HUES64 (cell line): ENCODE results near the gene ZNF25. TPM values are rescaled to one million over a fixed set of nuclear protein-coding genes. Genes with fewer than 3 reads are reported as not detected.
"Not testable (repeated sequence)": the region's sequence is repeated elsewhere in the genome, so short reads cannot be mapped to it uniquely, and the experiment has no call there.

Source experiments
- H3K27ac ChIP-seq: 2 replicates; pipeline ENCODE4 v1.7.0; 2013; ENCODE audit warnings: low read depth, low read length, inconsistent platforms
- H3K27me3 ChIP-seq: 2 replicates; pipeline ENCODE4 v1.6.1; 2013; ENCODE audit warnings: mild to moderate bottlenecking, low read length; ENCODE audit not compliant: insufficient read depth
- H3K36me3 ChIP-seq: 2 replicates; pipeline ENCODE4 v1.6.1; 2013; ENCODE audit warnings: mild to moderate bottlenecking, low read length; ENCODE audit not compliant: insufficient read depth
- H3K4me1 ChIP-seq: 2 replicates; pipeline ENCODE4 v1.6.1; 2013; ENCODE audit warnings: mild to moderate bottlenecking, low read length, moderate library complexity; ENCODE audit not compliant: insufficient read depth
- H3K4me3 ChIP-seq: 2 replicates; pipeline ENCODE4 v1.5.1; 2013; ENCODE audit warnings: mild to moderate bottlenecking, low read length, moderate library complexity
- H3K9ac ChIP-seq: 2 replicates; pipeline ENCODE4 v1.6.1; 2013; ENCODE audit warnings: mild to moderate bottlenecking, low read depth, low read length
- H3K9me3 ChIP-seq: 2 replicates; pipeline ENCODE4 v1.6.1; 2013; ENCODE audit warnings: low read depth, low read length; ENCODE audit not compliant: insufficient read depth
- WGBS: fragments of 150-250, 120-280 bp; methylation state at CpG from one replicate; pipeline ENCODE4 v1.1.7; 2013; ENCODE audit warnings: missing lambda C conversion rate; 5-methylcytosine and 5-hydroxymethylcytosine counted together
- polyA plus RNA-seq, 2 experiments: library from polyadenylated mRNA; stranded (reverse); fragments of 50-300 nt; gene quantifications; one replicate each; pipeline ENCODE4 v1.2.3, GENCODE V29; 2013

Gene ZNF25
- 0.90 TPM for polyA plus RNA-seq (2013, experiment 1 of 2)
- polyA plus RNA-seq (2013, experiment 2 of 2): 2.0 TPM

DNA sequence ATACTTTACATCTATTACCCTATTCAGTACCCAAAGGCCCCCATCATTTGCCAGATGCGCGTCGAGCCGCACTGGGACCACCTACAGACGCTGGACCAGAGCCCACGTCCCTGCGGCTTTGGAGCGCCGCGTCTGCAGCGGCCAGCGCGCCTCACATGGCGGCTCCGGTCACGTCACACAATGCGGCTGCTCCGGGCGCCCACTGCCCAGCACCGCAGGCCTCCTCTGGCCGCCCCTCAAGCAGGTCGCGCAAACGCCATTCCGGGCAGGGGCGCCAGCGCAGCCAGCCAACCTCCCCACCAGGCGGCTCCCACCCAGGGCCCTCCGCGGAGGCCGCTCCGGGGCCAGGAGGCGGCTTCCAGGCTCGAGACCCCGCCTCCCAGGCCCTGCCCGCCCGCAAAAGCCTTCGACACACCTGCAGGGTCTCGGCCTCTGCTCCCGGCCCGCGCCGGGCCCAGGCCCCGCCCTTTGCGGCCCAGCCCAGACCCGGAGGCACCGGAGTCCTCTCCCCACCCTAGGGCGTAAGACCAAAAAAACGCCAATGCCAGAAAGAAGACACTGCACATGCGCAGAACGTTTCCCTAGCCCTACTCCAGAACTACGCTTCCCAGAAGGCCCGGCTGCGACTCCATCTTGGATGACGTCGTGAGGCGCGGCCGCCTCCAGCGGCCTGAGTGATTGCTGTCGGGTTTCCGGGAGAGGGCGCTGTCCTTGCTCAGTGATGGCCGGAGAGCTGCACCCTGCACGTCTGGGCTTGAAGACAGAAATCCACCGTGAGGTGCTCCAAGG lies at the start of gene ZNF25:
TSS of gene ZNF25 (minus strand) at position 557 of the 789 bp plus-strand sequence. CDS start 4,925 bp downstream, outside the sequence.
- H3K27ac ChIP-seq: peak within 1 kb of the TSS; percentile 83
- H3K4me1 ChIP-seq: no peaks in the 10 kb centered on the region
- H3K27me3 ChIP-seq: no peaks in the 10 kb centered on the region
- peaks cover 21% of the 10 kb centered on the region for H3K9me3 ChIP-seq
- H3K36me3 ChIP-seq: no peaks in the 10 kb centered on the region
- H3K4me3 ChIP-seq: peak within 1 kb of the TSS; percentile 71
- H3K9ac ChIP-seq: peak within 1 kb of the TSS; percentile 81
- WGBS: under 1% methylated on average over 66 of the region's 66 CpGs

DNA sequence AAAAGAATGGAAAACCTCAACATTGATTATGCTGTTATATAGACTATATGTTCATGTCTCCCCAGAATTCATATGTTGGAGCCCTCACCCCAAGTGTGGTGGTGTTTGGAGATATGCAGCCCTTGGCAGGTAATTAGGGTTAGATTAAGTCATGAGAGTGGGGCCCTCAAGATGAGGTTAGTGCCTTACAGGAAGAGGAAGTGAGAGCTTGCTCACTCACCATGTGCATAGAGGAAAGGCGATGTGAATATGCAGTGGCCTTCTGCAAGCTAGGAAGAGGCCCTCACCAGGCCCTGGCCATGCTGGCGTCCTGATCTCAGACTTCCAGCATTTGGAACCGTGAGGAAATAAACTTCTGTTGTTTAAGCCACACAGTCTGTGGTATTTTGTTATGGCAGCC lies 48.8 kb upstream of the ZNF25 start:
- no peaks in the 10 kb centered on the region for H3K27me3 ChIP-seq
- 92% methylated on average over 3 of the region's 3 CpGs for WGBS
- no peak overlapping the region for H3K27ac ChIP-seq
- no peaks in the 10 kb centered on the region for H3K4me1 ChIP-seq
- no peak overlapping the region for H3K9ac ChIP-seq
- no peaks in the 10 kb centered on the region for H3K9me3 ChIP-seq
- H3K36me3 ChIP-seq: peaks cover 95% of the 10 kb centered on the region
- H3K4me3 ChIP-seq: no peak overlapping the region

DNA sequence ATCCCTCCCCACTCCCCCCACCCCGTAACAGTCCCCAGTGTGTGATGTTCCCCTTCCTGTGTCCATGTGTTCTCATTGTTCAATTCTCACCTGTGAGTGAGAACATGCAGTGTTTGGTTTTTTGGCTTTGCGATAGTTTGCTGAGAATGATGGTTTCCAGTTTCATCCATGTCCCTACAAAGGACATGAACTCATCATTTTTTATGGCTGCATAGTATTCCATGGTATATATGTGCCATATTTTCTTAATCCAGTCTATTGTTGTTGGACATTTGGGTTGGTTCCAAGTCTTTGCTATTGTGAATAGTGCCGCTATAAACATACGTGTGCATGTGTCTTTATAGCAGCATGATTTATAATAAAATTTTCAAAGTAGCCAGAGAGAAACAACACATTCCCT lies 42.7 kb upstream of the ZNF25 start:
- not testable (repeated sequence) for H3K27me3 ChIP-seq, H3K27ac ChIP-seq, H3K9ac ChIP-seq, H3K9me3 ChIP-seq, H3K4me3 ChIP-seq, H3K4me1 ChIP-seq
- 0% methylated on average over 1 of the region's 4 CpGs for WGBS
- H3K36me3 ChIP-seq: peaks cover 95% of the 10 kb centered on the region

DNA sequence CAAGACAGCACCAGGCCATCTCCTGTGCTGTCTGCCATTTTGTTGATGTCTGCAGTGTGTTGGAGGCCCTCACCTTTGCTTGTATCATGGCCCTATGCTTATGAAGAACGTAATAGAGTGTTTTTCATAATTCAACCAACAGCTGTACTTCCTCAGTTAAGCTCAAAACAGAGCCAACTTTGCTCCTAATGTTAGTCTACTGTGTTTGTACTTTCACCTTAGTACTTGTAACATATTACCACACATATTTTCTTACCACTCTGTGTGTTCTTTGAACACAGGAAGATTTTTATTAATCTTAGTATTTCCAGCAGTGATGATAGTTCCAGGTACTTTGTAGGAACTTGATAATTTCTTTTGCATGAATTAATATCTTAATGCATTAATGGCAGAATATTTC lies 39.9 kb upstream of the ZNF25 start:
- Histone ChIP-seq H3K4me1 (no peaks in the 10 kb centered on the region; the same call in 1 of the 2 replicates), H3K4me3 (no peak overlapping the region), H3K36me3 (peaks cover 82% of the 10 kb centered on the region), H3K9ac (no peak overlapping the region), H3K9me3 (no peaks in the 10 kb centered on the region), H3K27ac (no peak overlapping the region), H3K27me3 (no peaks in the 10 kb centered on the region)
- WGBS: 89% methylated on average over 1 of the region's 1 CpG

DNA sequence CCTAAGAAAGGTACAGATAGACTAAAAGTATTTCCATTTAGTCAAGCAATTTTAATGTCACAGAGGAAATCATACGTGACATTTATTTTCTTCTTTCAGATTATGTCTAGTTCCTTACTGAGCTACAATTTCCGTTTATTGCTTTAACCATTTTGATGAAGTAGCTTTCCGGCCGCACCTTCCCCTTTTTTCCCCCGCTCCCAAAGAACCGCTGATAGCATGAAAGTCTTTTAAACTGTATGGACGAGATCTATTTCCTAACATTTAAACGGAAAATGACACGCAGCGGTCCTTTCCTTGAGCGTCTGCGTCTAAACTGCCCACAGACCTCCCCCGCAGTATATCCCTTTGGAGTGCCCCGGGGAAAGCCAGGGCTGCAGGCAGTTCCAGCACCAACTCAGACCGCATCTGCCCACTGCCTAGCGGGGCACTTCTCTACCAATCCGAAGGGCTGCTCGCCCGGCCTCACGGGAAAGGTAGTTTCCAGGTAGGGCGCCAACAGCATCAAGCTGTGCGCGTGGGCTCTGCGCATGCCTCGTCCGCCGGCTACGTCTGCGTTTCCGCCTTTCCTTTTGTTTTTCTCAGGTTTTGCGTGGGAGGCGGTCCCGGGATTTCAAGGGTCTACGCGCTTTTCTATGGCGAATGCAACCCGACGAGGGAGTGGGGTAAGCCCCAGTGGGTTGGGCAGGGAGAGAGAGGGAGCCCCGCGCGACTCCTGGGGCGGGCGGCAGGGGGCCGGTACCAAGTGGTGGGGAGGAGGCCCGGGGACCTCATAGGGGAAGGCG lies 33.9 kb upstream of the ZNF25 start, which contains the start of gene ZNF33A:
TSS of gene ZNF33A (plus strand) at position 557 of the 785 bp plus-strand sequence. CDS start 1,667 bp downstream, outside the sequence.
- peaks cover 26% of the 10 kb centered on the region for H3K36me3 ChIP-seq
- peak within 1 kb of the TSS; percentile 96 for H3K27ac ChIP-seq
- H3K4me1 ChIP-seq: no peaks in the 10 kb centered on the region; the same call in 1 of the 2 replicates
- H3K9me3 ChIP-seq: peaks cover 10% of the 10 kb centered on the region
- 2% methylated on average over 46 of the region's 46 CpGs for WGBS
- no peaks in the 10 kb centered on the region; the same call in 1 of the 2 replicates for H3K27me3 ChIP-seq
- H3K9ac ChIP-seq: peak within 1 kb of the TSS; percentile 80
- peak within 1 kb of the TSS; percentile 70 for H3K4me3 ChIP-seq

DNA sequence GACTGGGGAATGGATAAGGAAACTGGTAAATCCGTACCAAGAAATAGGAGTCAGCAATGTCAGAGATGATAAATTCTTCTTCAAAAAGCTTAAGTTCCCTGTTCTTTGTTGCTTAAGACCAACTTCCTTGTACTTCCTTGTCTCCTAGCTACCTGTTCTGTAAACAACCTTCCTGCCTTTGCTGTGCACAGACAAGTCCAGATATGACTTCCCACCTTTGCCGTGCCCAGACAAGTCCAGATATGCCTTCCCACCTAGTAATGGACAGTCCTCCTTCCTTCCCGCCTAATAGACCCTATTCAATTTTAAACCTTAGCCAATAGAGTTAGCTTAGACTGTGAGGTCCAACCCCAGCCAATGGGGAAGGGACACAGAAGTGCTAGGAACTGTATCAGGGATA lies 31.5 kb upstream of the ZNF25 start:
- H3K9ac ChIP-seq: no peak overlapping the region
- peaks cover 19% of the 10 kb centered on the region for H3K9me3 ChIP-seq
- H3K27me3 ChIP-seq: no peaks in the 10 kb centered on the region; the same call in 1 of the 2 replicates
- 95% methylated on average over 3 of the region's 3 CpGs for WGBS
- no peaks in the 10 kb centered on the region; the same call in 1 of the 2 replicates for H3K4me1 ChIP-seq
- peaks cover 6% of the 10 kb centered on the region; the same call in 1 of the 2 replicates for H3K36me3 ChIP-seq
- no peak overlapping the region for H3K4me3 ChIP-seq
- H3K27ac ChIP-seq: no peak overlapping the region

DNA sequence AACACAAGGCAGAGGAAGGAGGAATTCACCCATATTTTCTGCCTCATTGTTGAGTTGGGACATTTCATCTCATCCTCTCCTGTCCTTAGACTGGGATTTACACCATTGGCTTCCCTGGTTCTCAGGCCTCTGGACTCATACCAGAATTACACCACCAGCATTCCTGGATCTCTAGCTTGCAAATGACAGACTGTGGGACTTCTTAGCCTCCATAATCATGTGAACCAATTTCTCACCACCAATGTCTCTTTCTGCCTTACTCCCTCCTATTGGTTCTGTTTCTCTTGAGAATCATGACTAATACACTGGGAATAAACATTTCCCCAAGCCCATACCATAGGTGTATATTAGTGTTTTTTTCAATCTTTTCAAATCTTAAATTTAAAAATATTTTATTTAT lies 31.1 kb upstream of the ZNF25 start:
- no peak overlapping the region for H3K9ac ChIP-seq
- H3K27ac ChIP-seq: no peak overlapping the region
- no peaks in the 10 kb centered on the region; the same call in 1 of the 2 replicates for H3K4me1 ChIP-seq
- H3K4me3 ChIP-seq: no peak overlapping the region
- H3K27me3 ChIP-seq: no peaks in the 10 kb centered on the region; the same call in 1 of the 2 replicates
- peaks cover 2% of the 10 kb centered on the region; the same call in 1 of the 2 replicates for H3K36me3 ChIP-seq
- H3K9me3 ChIP-seq: peaks cover 19% of the 10 kb centered on the region

DNA sequence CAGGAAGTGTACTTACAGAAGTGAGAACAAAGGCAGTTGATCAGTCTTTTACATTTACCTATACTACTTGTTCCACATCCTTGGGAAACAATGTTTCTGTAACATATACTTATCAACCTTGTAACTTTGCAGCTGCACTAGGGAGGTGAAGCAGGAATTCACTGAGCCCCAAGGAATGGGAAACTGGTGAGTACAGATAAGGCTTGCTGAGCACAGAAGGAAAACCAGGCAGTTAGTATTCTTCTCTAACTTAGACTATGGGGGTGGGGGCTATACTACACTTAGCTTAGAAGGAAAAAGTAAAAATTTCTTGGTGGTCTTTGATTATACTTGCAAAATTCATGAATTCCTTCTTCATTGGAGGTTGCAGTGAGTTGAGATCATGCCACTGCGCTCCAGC lies 27.1 kb upstream of the ZNF25 start:
- peaks cover 26% of the 10 kb centered on the region for H3K9me3 ChIP-seq
- H3K4me3 ChIP-seq: no peak overlapping the region
- no peak overlapping the region for H3K9ac ChIP-seq
- H3K4me1 ChIP-seq: no peaks in the 10 kb centered on the region
- H3K36me3 ChIP-seq: no peaks in the 10 kb centered on the region
- WGBS: no CpG with 5 or more reads among the region's 1 CpG
- H3K27me3 ChIP-seq: no peaks in the 10 kb centered on the region
- no peak overlapping the region for H3K27ac ChIP-seq

DNA sequence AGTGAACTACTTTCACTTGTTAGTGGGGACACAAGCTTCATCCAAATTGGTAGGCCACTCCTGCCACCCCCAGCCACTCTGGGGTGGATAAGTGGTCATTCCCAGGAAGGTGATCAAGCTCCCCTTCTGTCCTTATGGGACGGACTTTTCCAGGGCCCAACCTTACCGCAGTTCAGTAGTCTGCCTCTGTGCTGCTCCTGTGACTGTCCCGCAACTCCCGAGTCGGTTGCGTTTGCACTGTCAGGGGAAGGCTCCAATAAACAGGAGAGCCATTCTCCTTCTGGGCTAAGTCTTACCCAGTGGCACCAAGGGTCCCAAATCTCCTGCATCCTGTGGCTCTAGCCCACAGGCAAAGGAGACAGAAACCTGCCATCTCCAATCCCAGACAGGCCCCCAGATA lies 26.6 kb upstream of the ZNF25 start:
- H3K4me1 ChIP-seq: no peaks in the 10 kb centered on the region
- no peak overlapping the region for H3K27ac ChIP-seq
- no peak overlapping the region for H3K4me3 ChIP-seq
- no peaks in the 10 kb centered on the region for H3K36me3 ChIP-seq
- 91% methylated on average over 6 of the region's 6 CpGs for WGBS
- H3K27me3 ChIP-seq: no peaks in the 10 kb centered on the region
- H3K9me3 ChIP-seq: peaks cover 26% of the 10 kb centered on the region
- H3K9ac ChIP-seq: no peak overlapping the region

DNA sequence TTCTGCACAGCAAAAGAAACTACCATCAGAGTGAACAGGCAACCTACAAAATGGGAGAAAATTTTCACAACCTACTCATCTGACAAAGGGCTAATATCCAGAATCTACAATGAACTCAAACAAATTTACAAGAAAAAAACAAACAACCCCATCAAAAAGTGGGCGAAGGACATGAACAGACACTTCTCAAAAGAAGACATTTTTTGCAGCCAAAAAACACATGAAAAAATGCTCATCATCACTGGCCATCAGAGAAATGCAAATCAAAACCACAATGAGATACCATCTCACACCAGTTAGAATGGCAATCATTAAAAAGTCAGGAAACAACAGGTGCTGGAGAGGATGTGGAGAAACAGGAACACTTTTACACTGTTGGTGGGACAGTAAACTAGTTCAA lies 24.0 kb upstream of the ZNF25 start:
- not testable (repeated sequence) for H3K4me1 ChIP-seq
- WGBS: no CpG with 5 or more reads among the region's 1 CpG

DNA sequence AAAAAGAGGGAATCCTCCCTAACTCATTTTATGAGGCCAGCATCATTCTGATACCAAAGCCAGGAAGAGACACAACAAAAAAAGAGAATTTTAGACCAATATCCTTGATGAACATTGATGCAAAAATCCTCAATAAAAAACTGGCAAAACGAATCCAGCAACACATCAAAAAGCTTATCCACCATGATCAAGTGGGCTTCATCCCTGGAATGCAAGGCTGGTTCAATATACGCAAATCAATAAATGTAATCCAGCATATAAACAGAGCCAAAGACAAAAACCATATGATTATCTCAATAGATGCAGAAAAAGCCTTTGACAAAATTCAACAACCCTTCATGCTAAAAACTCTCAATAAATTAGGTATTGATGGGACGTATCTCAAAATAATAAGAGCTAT lies 22.5 kb upstream of the ZNF25 start:
- not testable (repeated sequence) for H3K36me3 ChIP-seq, H3K4me3 ChIP-seq, H3K27me3 ChIP-seq, H3K4me1 ChIP-seq, H3K27ac ChIP-seq, H3K9ac ChIP-seq
- peaks cover 24% of the 10 kb centered on the region for H3K9me3 ChIP-seq
- 44% methylated on average over 1 of the region's 3 CpGs for WGBS

More for the DNA sequence above, 24.0 kb upstream of the ZNF25 start:
- H3K36me3 ChIP-seq, H3K4me3 ChIP-seq, H3K27me3 ChIP-seq, H3K27ac ChIP-seq, H3K9ac ChIP-seq: not testable (repeated sequence)
- peaks cover 16% of the 10 kb centered on the region; the same call in 1 of the 2 replicates for H3K9me3 ChIP-seq
